PFSK-1 (cell line): Measurements from ENCODE around the gene DNM3.

Experiments
- FOXP2 ChIP-seq: optimal IDR thresholded peaks from 2 replicates; pipeline ENCODE3; 2011; ENCODE audit warnings: borderline replicate concordance, control low read depth, inconsistent platforms; ENCODE audit not compliant: insufficient read depth; ENCODE audit errors: extremely low read length, extremely low read depth
- POLR2AphosphoS5 ChIP-seq: IDR thresholded peaks from 2 replicates; pipeline ENCODE4 v1.6.1; 2012; ENCODE audit warnings: low read depth, mild to moderate bottlenecking, control low read depth, low read length, moderate library complexity
- REST ChIP-seq, 2 experiments: IDR thresholded peaks; 2 replicates each; pipeline versions ENCODE4 v1.6.1 to v1.8.0; 2011 to 2012; ENCODE audit warnings: low read depth in 2 of 2, low read length in 2 of 2, control low read depth in 1 of 2, inconsistent platforms in 1 of 2, mild to moderate bottlenecking in 1 of 2, moderate library complexity in 1 of 2; ENCODE audit not compliant: insufficient read depth in 1 of 2
- SIN3A ChIP-seq: IDR thresholded peaks from 2 replicates; pipeline ENCODE4 v1.6.1; 2012; ENCODE audit warnings: mild to moderate bottlenecking, low read length, moderate library complexity, borderline replicate concordance; ENCODE audit not compliant: insufficient read depth
- TAF1 ChIP-seq: IDR thresholded peaks from 2 replicates; pipeline ENCODE4 v1.6.1; 2012; ENCODE audit warnings: low read length, control low read depth, borderline replicate concordance; ENCODE audit not compliant: insufficient read depth

DNM3 gene

DNA sequence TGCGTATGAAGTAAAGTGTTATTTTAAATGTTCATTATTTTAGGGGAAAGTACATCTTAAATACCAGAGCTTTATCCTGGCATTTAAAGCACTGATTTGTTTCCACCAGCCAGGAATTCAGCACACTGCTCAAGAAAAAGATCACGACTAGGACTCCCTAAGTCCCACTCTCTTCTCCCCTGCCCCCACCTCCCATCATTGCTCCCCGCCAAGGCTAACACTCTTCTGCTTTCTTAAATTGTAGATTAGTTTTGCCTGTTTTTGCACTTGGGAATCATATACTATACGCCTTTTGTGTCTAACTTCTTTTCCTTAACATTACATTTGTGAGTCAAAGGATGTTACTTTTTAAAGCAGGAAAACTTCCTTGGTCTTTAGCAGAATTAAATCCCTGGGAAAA lies 541.7 kb downstream of the DNM3 start:
- TF ChIP-seq SIN3A (no peak), REST (IDR thresholded peaks at IDR 0.05; ENCODE audit: insufficient read depth in 1 of 2, low read depth in 2 of 2, low read length in 2 of 2) (no peak), FOXP2 (no peak), POLR2AphosphoS5 (no peak), TAF1 (no peak)

DNA sequence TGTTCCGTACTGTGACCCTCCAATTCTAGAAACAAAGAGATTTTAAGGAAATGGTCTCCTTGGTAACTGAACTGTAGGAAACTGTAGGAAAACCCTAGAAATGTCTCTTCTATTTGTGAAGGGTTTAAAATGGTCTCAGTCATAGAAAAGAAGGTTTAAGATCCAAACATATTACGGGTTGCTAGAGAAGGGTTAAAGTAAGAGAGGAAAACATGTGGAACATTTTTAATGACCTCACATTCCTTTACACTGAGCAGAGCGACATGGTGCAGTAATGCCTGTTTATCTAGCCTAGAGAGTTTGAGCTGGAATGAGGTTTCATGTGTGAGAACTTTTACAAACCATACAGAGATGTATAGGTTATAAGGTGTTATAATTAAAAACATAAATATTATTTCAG lies 542.2 kb downstream of the DNM3 start:
- TF ChIP-seq FOXP2: no peak
- no peak for TF ChIP-seq SIN3A
- no peak for TF ChIP-seq POLR2AphosphoS5
- no peak for TF ChIP-seq REST (IDR thresholded peaks at IDR 0.05; ENCODE audit: insufficient read depth in 1 of 2, low read depth in 2 of 2, low read length in 2 of 2)
- no peak for TF ChIP-seq TAF1

GRCh38 chr1:172384656-172385055 lies 543.4 kb downstream of the DNM3 start:
- TF ChIP-seq POLR2AphosphoS5 (no peak), FOXP2 (no peak), SIN3A (no peak), REST (IDR thresholded peaks at IDR 0.05; ENCODE audit: insufficient read depth in 1 of 2, low read depth in 2 of 2, low read length in 2 of 2) (no peak), TAF1 (no peak)

DNA sequence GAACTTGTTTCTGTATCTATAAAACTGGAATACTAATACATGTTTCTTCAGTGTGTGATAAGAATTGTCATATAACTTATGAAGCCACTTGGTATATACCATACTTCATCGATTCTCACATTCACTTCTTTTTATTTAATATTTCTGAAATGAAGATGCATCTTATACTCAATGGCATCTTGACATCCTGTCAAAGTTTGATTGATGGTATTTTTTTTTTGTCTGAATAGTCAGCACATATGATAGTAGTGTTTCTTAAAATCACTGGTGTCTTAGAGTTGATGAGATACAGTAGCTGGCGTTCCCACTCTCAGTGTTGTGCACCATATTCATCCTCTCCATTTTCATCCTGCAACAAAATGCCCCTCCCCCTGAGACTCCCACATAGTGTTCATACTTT lies 544.7 kb downstream of the DNM3 start:
- no peak for TF ChIP-seq SIN3A
- no peak for TF ChIP-seq TAF1
- TF ChIP-seq POLR2AphosphoS5: no peak

GRCh38 chr1:172388490-172388889 lies 547.2 kb downstream of the DNM3 start:
- no peak for TF ChIP-seq REST (IDR thresholded peaks at IDR 0.05; ENCODE audit: insufficient read depth in 1 of 2, low read depth in 2 of 2, low read length in 2 of 2)
- no peak for TF ChIP-seq POLR2AphosphoS5
- TF ChIP-seq FOXP2: no peak
- no peak for TF ChIP-seq SIN3A
- TF ChIP-seq TAF1: no peak

- TF ChIP-seq POLR2AphosphoS5: no peak
- no peak for TF ChIP-seq FOXP2
- TF ChIP-seq TAF1: no peak
- no peak for TF ChIP-seq REST (IDR thresholded peaks at IDR 0.05; ENCODE audit: insufficient read depth in 1 of 2, low read depth in 2 of 2, low read length in 2 of 2)
- TF ChIP-seq SIN3A: no peak
These were observed 549.0 kb downstream of the DNM3 start for GRCh38 chr1:172390301-172390682.
